Measurements from ENCODE around the gene STRADB.
A peak's percentile ranks its signal among the peaks of the same experiment; 100 is the strongest.

The STRADB gene

DNA sequence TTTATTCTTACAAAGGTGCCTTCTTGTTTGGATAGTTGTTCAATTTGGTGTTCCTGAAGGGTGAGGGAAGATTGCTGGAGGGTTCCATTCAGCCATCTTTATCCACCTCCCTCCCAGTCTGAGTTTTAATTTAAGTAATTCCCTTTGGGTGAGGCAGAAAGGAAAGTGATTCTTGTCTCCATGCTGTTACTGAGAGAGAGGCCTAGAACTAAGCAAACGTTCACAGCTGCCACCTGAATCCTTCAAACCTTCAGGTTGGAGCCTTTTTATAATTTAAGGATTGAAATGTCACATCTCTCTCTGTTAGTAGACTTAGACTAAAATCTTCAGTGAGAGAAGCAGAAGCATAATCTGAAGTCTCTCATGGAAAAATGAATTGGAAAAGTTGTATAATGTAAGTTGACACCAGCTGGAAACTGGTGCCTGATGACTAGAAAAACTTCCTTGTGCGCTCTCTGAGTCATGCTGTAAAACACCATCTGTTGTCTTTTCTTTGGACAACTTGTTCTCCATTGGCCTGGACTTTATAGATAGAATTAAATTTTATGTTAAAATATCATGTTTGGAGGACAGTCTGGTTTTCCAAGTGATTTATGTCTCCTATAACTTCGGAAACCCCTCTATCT is 14.6 kb downstream of the STRADB start:
- peak; percentile 70 to 86 for DNase-seq (ENCODE audit: low read depth in 2 of 2)
- H3K4me3 ChIP-seq (replicated peaks in 1 of 2; ENCODE audit: low read depth in 2 of 2, low read length in 2 of 2), result no peak overlapping the region
- TF ChIP-seq, protein P1, sequence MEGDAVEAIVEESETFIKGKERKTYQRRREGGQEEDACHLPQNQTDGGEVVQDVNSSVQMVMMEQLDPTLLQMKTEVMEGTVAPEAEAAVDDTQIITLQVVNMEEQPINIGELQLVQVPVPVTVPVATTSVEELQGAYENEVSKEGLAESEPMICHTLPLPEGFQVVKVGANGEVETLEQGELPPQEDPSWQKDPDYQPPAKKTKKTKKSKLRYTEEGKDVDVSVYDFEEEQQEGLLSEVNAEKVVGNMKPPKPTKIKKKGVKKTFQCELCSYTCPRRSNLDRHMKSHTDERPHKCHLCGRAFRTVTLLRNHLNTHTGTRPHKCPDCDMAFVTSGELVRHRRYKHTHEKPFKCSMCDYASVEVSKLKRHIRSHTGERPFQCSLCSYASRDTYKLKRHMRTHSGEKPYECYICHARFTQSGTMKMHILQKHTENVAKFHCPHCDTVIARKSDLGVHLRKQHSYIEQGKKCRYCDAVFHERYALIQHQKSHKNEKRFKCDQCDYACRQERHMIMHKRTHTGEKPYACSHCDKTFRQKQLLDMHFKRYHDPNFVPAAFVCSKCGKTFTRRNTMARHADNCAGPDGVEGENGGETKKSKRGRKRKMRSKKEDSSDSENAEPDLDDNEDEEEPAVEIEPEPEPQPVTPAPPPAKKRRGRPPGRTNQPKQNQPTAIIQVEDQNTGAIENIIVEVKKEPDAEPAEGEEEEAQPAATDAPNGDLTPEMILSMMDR (IDR thresholded peaks at IDR 0.05; ENCODE audit: low read depth, low read length), result no peak

DNA sequence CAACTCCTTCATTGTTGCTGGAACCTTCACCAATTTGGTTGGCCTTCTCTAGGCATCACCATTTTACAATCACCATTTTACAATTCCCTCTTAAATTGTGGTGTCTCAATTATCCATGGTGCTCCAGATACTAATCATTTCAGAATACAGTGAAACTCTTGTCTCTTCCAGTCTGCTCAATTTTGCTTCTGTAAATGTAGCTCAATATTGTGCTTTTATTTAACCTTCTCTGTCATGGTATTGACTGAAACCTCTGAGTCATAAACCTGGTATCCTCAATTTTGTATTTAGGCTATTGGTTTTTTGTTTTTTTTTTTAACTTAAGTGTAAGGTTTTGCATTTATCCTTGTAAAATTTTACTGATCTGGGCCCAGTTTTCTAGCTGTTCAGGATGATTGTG is 16.1 kb downstream of the STRADB start:
- DNase-seq (ENCODE audit: low read depth in 2 of 2), result peak in 1 of 2 donors; percentile 33
- H3K4me3 ChIP-seq (replicated peaks in 1 of 2; ENCODE audit: low read depth in 2 of 2, low read length in 2 of 2), result no peak overlapping the region
- TF ChIP-seq, protein P1 (IDR thresholded peaks at IDR 0.05; ENCODE audit: low read depth, low read length), result no peak

DNA sequence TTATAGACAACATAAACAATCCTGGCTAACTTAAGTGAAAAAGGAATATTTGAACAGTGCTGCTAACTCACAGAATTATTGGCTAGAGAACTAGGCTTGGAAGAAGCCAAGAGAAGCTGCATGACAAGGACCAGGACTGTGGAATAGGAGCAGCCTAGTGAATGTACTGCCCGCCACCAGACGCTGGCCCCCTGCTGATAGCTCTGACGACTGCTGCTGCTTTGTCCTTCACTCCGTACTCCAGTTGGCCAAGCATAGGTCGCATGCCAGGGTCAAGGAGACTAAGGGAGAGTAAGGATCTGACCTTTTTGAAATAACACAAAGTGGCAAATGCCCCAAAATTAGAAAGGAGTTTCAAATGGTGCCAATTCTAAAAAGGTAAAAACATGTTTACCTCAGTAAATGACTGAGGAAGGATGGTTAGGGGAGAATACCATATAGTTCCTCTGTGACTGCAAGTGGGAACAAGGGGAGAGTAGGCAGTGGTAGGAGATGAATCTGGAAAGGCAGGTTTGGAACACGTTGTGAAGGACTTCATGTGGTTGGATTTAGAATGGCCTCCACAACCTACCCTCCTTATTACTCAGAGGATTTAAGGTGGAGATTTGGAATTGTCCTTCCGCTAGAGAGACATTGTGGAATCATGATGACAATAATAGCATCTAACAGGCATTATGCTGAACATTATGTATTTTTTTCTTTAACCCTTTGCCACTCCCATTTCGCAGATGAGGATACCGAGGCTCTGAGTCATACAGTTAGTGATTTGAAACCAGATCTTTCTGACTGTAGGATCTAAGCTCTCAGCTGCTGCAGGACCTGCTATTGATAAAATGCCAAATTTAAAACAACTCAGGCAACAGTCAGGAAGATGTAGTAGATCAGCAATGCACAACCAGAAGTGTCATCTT is 19.5 kb downstream of the STRADB start:
- TF ChIP-seq, protein P1 (IDR thresholded peaks at IDR 0.05; ENCODE audit: low read depth, low read length), result no peak

DNA sequence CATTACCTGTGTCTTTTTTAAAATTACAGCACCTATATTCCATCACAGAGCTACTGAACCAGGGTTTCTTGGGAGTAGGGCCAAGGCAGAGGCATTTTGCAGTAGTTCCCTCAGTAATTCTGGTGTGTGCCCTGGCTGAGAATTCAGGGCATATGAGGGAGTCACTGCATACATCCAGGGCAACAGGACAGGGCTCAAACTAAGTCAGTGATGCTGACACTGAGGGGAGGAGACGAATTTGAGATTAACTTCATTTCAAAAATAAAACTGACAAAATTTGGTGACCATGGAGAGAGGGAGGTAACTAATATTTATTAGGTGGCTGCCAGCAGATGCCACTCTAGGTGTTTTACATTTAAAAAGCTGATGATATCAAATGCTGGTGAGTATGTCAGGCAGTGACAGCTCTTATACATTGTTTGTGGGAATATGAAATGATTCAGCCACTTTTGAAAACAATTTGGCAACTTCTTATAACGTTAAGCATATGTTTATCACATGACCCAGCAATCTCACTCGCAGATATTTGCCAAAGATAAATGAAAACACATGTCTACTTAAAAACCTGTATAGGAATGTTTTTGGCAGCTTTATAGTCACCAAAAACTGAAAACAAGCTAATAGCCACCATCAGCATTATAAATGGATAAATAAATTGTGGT is 20.3 kb downstream of the STRADB start:
- no peak overlapping the region for H3K4me3 ChIP-seq (replicated peaks in 1 of 2; ENCODE audit: low read depth in 2 of 2, low read length in 2 of 2)
- peak; percentile 32 to 67 for DNase-seq (ENCODE audit: low read depth in 2 of 2)
- TF ChIP-seq, protein P1 (IDR thresholded peaks at IDR 0.05; ENCODE audit: low read depth, low read length), result no peak

More for the DNA sequence above, 19.5 kb downstream of the STRADB start:
- peak in 1 of 2 donors; percentile 69 for DNase-seq (ENCODE audit: low read depth in 2 of 2)
- no peak overlapping the region for H3K4me3 ChIP-seq (replicated peaks in 1 of 2; ENCODE audit: low read depth in 2 of 2, low read length in 2 of 2)

DNA sequence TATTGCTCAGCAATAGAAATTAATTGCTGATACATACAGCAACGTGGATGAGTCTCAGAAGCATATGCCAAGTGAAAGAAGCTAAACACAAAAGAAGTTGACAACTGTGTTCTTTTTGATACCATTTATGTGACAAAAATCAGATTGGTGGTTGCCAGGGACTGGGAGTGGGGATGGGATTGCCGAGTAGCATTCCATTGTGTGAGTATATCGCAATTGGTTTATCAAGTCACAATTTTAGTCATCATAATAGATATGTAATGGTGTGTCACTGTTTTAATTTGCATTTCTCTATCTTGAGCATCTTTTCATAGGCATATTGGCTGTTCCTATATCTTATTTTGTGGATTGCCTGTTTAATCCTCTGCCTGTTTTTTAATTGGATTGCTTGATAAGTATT is 20.9 kb downstream of the STRADB start:
- no peak overlapping the region for H3K4me3 ChIP-seq (replicated peaks in 1 of 2; ENCODE audit: low read depth in 2 of 2, low read length in 2 of 2)
- peak in 1 of 2 donors; percentile 45 for DNase-seq (ENCODE audit: low read depth in 2 of 2)
- TF ChIP-seq, protein P1 (IDR thresholded peaks at IDR 0.05; ENCODE audit: low read depth, low read length), result no peak

DNA sequence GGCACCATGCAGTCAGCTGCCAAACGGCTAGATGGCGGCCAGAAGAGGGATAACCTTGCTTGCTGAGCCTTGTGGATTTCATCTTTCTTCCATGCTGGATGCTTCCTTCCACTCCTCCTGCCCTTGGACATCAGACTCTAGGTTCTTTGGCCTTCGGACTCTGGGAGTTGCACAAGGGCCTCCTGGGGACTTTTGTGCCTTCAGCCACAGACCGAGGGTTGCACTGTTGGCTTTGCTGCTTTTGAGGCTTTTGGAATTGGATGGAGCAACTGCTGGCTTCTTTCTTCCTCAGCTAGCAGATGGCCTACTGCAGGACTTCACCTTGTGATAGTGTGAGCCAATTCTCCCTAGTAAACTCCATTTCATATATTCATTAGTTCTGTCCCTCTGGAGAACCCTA is 31.0 kb downstream of the STRADB start:
- DNase-seq (ENCODE audit: low read depth in 2 of 2), result no peak
- TF ChIP-seq, protein P1 (IDR thresholded peaks at IDR 0.05; ENCODE audit: low read depth, low read length), result no peak
- no peak overlapping the region for H3K4me3 ChIP-seq (replicated peaks in 1 of 2; ENCODE audit: low read depth in 2 of 2, low read length in 2 of 2)

All from cardiac fibroblast (primary cell).